Measurements from ENCODE around the gene SARS1.

SARS1 gene

GRCh38 chr1:109239409-109240068 is 25.8 kb downstream of the SARS1 start:
- peaks cover 45% of the 10 kb centered on the region; the same call in 1 of the 2 replicates for H3K36me3 ChIP-seq (ENCODE audit: insufficient read depth, low read length)
- no peaks in the 10 kb centered on the region for H3F3A ChIP-seq (ENCODE audit: low read depth)
- H3K9ac ChIP-seq (ENCODE audit: low read depth, low read length, poor library complexity, severe bottlenecking): no peak overlapping the region
- H3K27me3 ChIP-seq (ENCODE audit: insufficient read depth, low read length, poor library complexity, severe bottlenecking): no peaks in the 10 kb centered on the region
- H3K4me2 ChIP-seq (ENCODE audit: low read depth, low read length, poor library complexity, severe bottlenecking): no peak overlapping the region
- TF ChIP-seq CTCF (conservative IDR thresholded peaks at IDR 0.05; ENCODE audit: low read length): peak; percentile 63
- no peak for TF ChIP-seq EZH2phosphoT487 (IDR thresholded peaks at IDR 0.05; ENCODE audit: borderline replicate concordance)
- H3K4me3 ChIP-seq (ENCODE audit: low read length, poor library complexity, severe bottlenecking): no peak overlapping the region
- H3K9me3 ChIP-seq (ENCODE audit: insufficient read depth, low read depth, low read length): no peaks in the 10 kb centered on the region
- no peaks in the 10 kb centered on the region for H4K20me1 ChIP-seq (ENCODE audit: insufficient read depth, low read length, poor library complexity, severe bottlenecking)
- H2AFZ ChIP-seq (ENCODE audit: low read length): no peak overlapping the region
- no peaks in the 10 kb centered on the region for H3K4me1 ChIP-seq (ENCODE audit: insufficient read depth, low read length, poor library complexity, severe bottlenecking)
- no peaks in the 10 kb centered on the region for H3K9me2 ChIP-seq (replicated peaks; ENCODE audit: low read depth, low read length)
- no peaks in the 10 kb centered on the region for H3K79me2 ChIP-seq (ENCODE audit: insufficient read depth, low read length)

- no peak overlapping the region for H2AFZ ChIP-seq (ENCODE audit: low read length)
- H3F3A ChIP-seq (ENCODE audit: low read depth): no peaks in the 10 kb centered on the region
- H4K20me1 ChIP-seq (ENCODE audit: insufficient read depth, low read length, poor library complexity, severe bottlenecking): no peaks in the 10 kb centered on the region
- H3K9ac ChIP-seq (ENCODE audit: low read depth, low read length, poor library complexity, severe bottlenecking): no peak overlapping the region
- no peaks in the 10 kb centered on the region for H3K9me2 ChIP-seq (replicated peaks; ENCODE audit: low read depth, low read length)
- H3K4me2 ChIP-seq (ENCODE audit: low read depth, low read length, poor library complexity, severe bottlenecking): no peak overlapping the region
- no peaks in the 10 kb centered on the region for H3K79me2 ChIP-seq (ENCODE audit: insufficient read depth, low read length)
- no peak overlapping the region for H3K4me3 ChIP-seq (ENCODE audit: low read length, poor library complexity, severe bottlenecking)
- H3K9me3 ChIP-seq (ENCODE audit: insufficient read depth, low read depth, low read length): no peaks in the 10 kb centered on the region
- H3K27me3 ChIP-seq (ENCODE audit: insufficient read depth, low read length, poor library complexity, severe bottlenecking): no peaks in the 10 kb centered on the region
- TF ChIP-seq CTCF (conservative IDR thresholded peaks at IDR 0.05; ENCODE audit: low read length) (no peak), EZH2phosphoT487 (IDR thresholded peaks at IDR 0.05; ENCODE audit: borderline replicate concordance) (no peak)
- peaks cover 37% of the 10 kb centered on the region; the same call in 1 of the 2 replicates for H3K36me3 ChIP-seq (ENCODE audit: insufficient read depth, low read length)
- H3K4me1 ChIP-seq (ENCODE audit: insufficient read depth, low read length, poor library complexity, severe bottlenecking): no peaks in the 10 kb centered on the region
Measured at GRCh38 chr1:109240158-109241152, 26.7 kb downstream of the SARS1 start.

GRCh38 chr1:109241344-109241743 is 27.6 kb downstream of the SARS1 start:
- H3K27me3 ChIP-seq (ENCODE audit: insufficient read depth, low read length, poor library complexity, severe bottlenecking): no peaks in the 10 kb centered on the region
- H3K9ac ChIP-seq (ENCODE audit: low read depth, low read length, poor library complexity, severe bottlenecking): no peak overlapping the region
- H3K79me2 ChIP-seq (ENCODE audit: insufficient read depth, low read length): no peaks in the 10 kb centered on the region
- TF ChIP-seq CTCF (conservative IDR thresholded peaks at IDR 0.05; ENCODE audit: low read length) (no peak), EZH2phosphoT487 (IDR thresholded peaks at IDR 0.05; ENCODE audit: borderline replicate concordance) (no peak)
- H2AFZ ChIP-seq (ENCODE audit: low read length): no peak overlapping the region
- H4K20me1 ChIP-seq (ENCODE audit: insufficient read depth, low read length, poor library complexity, severe bottlenecking): no peaks in the 10 kb centered on the region
- no peaks in the 10 kb centered on the region for H3F3A ChIP-seq (ENCODE audit: low read depth)
- no peaks in the 10 kb centered on the region for H3K4me1 ChIP-seq (ENCODE audit: insufficient read depth, low read length, poor library complexity, severe bottlenecking)
- H3K4me2 ChIP-seq (ENCODE audit: low read depth, low read length, poor library complexity, severe bottlenecking): no peak overlapping the region
- no peaks in the 10 kb centered on the region for H3K9me3 ChIP-seq (ENCODE audit: insufficient read depth, low read depth, low read length)
- no peaks in the 10 kb centered on the region for H3K9me2 ChIP-seq (replicated peaks; ENCODE audit: low read depth, low read length)
- H3K4me3 ChIP-seq (ENCODE audit: low read length, poor library complexity, severe bottlenecking): no peak overlapping the region
- H3K36me3 ChIP-seq (ENCODE audit: insufficient read depth, low read length): peaks cover 28% of the 10 kb centered on the region; the same call in 1 of the 2 replicates

Measured in Loucy (cell line).